Spleen (tissue), 11 donors: ENCODE results near the gene IPO4. TPM values are rescaled to one million over a fixed set of nuclear protein-coding genes. Genes with fewer than 3 reads are reported as not detected.
A peak's percentile ranks its signal among the peaks of the same experiment; 100 is the strongest.
"Not testable (repeated sequence)": the region's sequence is repeated elsewhere in the genome, so short reads cannot be mapped to it uniquely, and the experiment has no call there.

Experiments used
- DNase-seq: peaks from one replicate; pipeline ENCODE4 v3.0.0-alpha.2; 2020
- H3K27ac ChIP-seq, 8 donors: fragments of 200-600 bp; sonication (generic) in 7 of 8; 1 replicate in 4 of 8; 2 replicates in 4 of 8; pipeline versions ENCODE4 v1.5.0 to v1.8.0; 2016 to 2021; ENCODE audit warnings: inconsistent platforms in 4 of 8, mild to moderate bottlenecking in 4 of 8, moderate library complexity in 1 of 8
- H3K27me3 ChIP-seq, 7 donors: fragments of 200-600 bp; sonication (generic) in 6 of 7; replicated peaks in 1 of 7; 1 replicate in 4 of 7; 2 replicates in 3 of 7; pipeline versions ENCODE4 v1.5.0 to v1.8.0; 2016 to 2021; ENCODE audit warnings: inconsistent platforms in 3 of 7, mild to moderate bottlenecking in 1 of 7
- H3K36me3 ChIP-seq, 6 donors: fragments of 200-600 bp; sonication (generic) in 5 of 6; 1 replicate in 4 of 6; 2 replicates in 2 of 6; pipeline versions ENCODE4 v1.5.0 to v1.8.0; 2016 to 2021; ENCODE audit warnings: inconsistent platforms in 2 of 6
- H3K4me1 ChIP-seq, 6 donors: fragments of 200-600 bp; sonication (generic) in 5 of 6; 1 replicate in 3 of 6; 2 replicates in 3 of 6; pipeline versions ENCODE4 v1.5.0 to v1.8.0; 2016 to 2021; ENCODE audit warnings: inconsistent platforms in 3 of 6
- H3K4me3 ChIP-seq, 8 donors: fragments of 200-600 bp; sonication (generic) in 7 of 8; 1 replicate in 4 of 8; 2 replicates in 4 of 8; pipeline versions ENCODE4 v1.5.0 to v1.8.0; 2016 to 2021; ENCODE audit warnings: inconsistent platforms in 4 of 8, mild to moderate bottlenecking in 4 of 8, moderate library complexity in 2 of 8
- H3K9me3 ChIP-seq, 8 donors: fragments of 200-600 bp; sonication (generic) in 7 of 8; 1 replicate in 4 of 8; 2 replicates in 4 of 8; pipeline versions ENCODE4 v1.5.0 to v1.8.0; 2016 to 2021; ENCODE audit warnings: inconsistent platforms in 4 of 8
- CTCF ChIP-seq, 11 experiments: fragments of 200-600 bp in 7 of 11; fragments of 450-650 bp in 4 of 11; sonication (generic) in 4 of 11; IDR thresholded peaks in 8 of 11; conservative IDR thresholded peaks in 3 of 11; 1 replicate in 7 of 11; 2 replicates in 4 of 11; pipeline versions ENCODE4 v1.4.0 to v1.8.0; 2016 to 2021; ENCODE audit warnings: antibody characterized with exemption in 11 of 11, inconsistent platforms in 4 of 11, mild to moderate bottlenecking in 1 of 11
- POLR2A ChIP-seq, 3 donors: fragments of 450-650 bp; IDR thresholded peaks; one replicate each; pipeline ENCODE4 v1.5.1; 2017; ENCODE audit warnings: antibody characterized with exemption in 3 of 3, mild to moderate bottlenecking in 1 of 3
- POLR2AphosphoS5 ChIP-seq, 3 donors: sonication (generic); formaldehyde crosslinking; IDR thresholded peaks; one replicate each; pipeline ENCODE4 v1.5.1; 2017; ENCODE audit warnings: antibody characterized with exemption in 3 of 3
- WGBS, 5 donors: extraction: QIAGEN DNeasy Blood & Tissue Kit in 3 of 5; methylation state at CpG; one replicate each; pipeline versions ENCODE4 v1.1.5 to v1.1.7; 2013 to 2018; 5-methylcytosine and 5-hydroxymethylcytosine counted together
- intact Hi-C: fragments of 100-400 bp; cut with DNase I; formaldehyde crosslinking; loops from one replicate; pipeline ENCODE4 v1.15.0; 2023; ENCODE audit warnings: low total_unique reads
- polyA plus RNA-seq, 3 donors: library from polyadenylated mRNA; stranded (reverse); fragments of 200-250 nt; gene quantifications; one replicate each; pipeline ENCODE4 v1.2.1, GENCODE V29; 2013
- total RNA-seq, 7 donors: library from RNA; depleted of rRNA in 3 of 7; stranded (reverse); fragments of >200 nt in 3 of 7; fragmentation: NEBNext Ultra II Directional in 4 of 7; extraction: Animal tissue kit (Norgen Biotek cat#: 25700) in 4 of 7; gene quantifications; one replicate each; pipeline versions ENCODE4 v1.1.0 to v1.2.1, GENCODE V29; 2016 to 2021
- donor health status: healthy with polysubstance abuse.
- donor health status: DM: no; HTN: no; CAD: no; lungs with moderate emphysema.
- donor health status: DM: no; HTN: no; CAD: no.
- donor health status: Bipolar disorder and iron deficiency.
- donor health status: healthy.
- donor health status: DM: no; HTN: no; CAD: no.
- donor health status: DM: yes; HTN: yes; CAD: no.

Gene IPO4
- total and polyA plus RNA-seq, 10 donors = 10.0 to 49.7 (median 21.5) TPM

GRCh38 chr14:24219080-24219479 is 30.5 kb upstream of the IPO4 start:
- TF ChIP-seq POLR2A (IDR thresholded peaks at IDR 0.05) = no peak
- no peak for TF ChIP-seq POLR2AphosphoS5 (IDR thresholded peaks at IDR 0.05)
- no peak for TF ChIP-seq CTCF (IDR thresholded peaks at IDR 0.05 in 8 of 11, conservative IDR thresholded peaks at IDR 0.05 in 3 of 11)
- Histone ChIP-seq H3K9me3 (no peaks in the 10 kb centered on the region), H3K4me1 (peaks cover 12 to 26% (median 22%) of the 10 kb centered on the region in 6 donors), H3K27me3 (no peaks in the 10 kb centered on the region), H3K27ac (no peak overlapping the region), H3K4me3 (no peak overlapping the region), H3K36me3 (peaks cover 0 to 27% (median 7%) of the 10 kb centered on the region in 6 donors)
- 88 to 96% (median 95%) methylated on average over 4 of the region's 4 CpGs for WGBS, 5 donors
- no peak for DNase-seq
- intact Hi-C loops = no loop called here

GRCh38 chr14:24216876-24217275 is 28.3 kb upstream of the IPO4 start:
- Histone ChIP-seq H3K36me3 (peaks cover 0 to 29% (median 7%) of the 10 kb centered on the region in 6 donors), H3K27ac (peak overlapping the region in 3 of 8 donors; percentile 98 to 99 (median 98)), H3K4me1 (peaks cover 22 to 43% (median 38%) of the 10 kb centered on the region in 6 donors)
- H3K9me3 ChIP-seq, H3K27me3 ChIP-seq, DNase-seq, intact Hi-C loops, H3K4me3 ChIP-seq: not testable (repeated sequence)
- 84 to 100% (median 96%) methylated on average over 1 of the region's 1 CpG for WGBS, 5 donors

- Histone ChIP-seq H3K9me3 (no peaks in the 10 kb centered on the region), H3K27me3 (no peaks in the 10 kb centered on the region), H3K4me1 (peaks cover 24 to 48% (median 43%) of the 10 kb centered on the region in 6 donors), H3K36me3 (peaks cover 0 to 34% (median 10%) of the 10 kb centered on the region in 6 donors), H3K4me3 (peak overlapping the region in 2 of 8 donors; percentile 69 to 96), H3K27ac (peak overlapping the region; percentile 91 to 99 (median 96))
- no peak for TF ChIP-seq POLR2A (IDR thresholded peaks at IDR 0.05)
- no peak for TF ChIP-seq POLR2AphosphoS5 (IDR thresholded peaks at IDR 0.05)
- TF ChIP-seq CTCF (IDR thresholded peaks at IDR 0.05 in 8 of 11, conservative IDR thresholded peaks at IDR 0.05 in 3 of 11) = no peak
- intact Hi-C loops = no loop called here
- WGBS, 5 donors = 83 to 92% (median 88%) methylated on average over 2 of the region's 2 CpGs
- no peak for DNase-seq
These were observed 27.7 kb upstream of the IPO4 start for GRCh38 chr14:24216345-24216699.

- H3K27me3 ChIP-seq = no peaks in the 10 kb centered on the region
- no peaks in the 10 kb centered on the region for H3K9me3 ChIP-seq
- intact Hi-C loops = no loop called here
- peaks cover 0 to 40% (median 15%) of the 10 kb centered on the region in 6 donors for H3K36me3 ChIP-seq
- H3K27ac ChIP-seq = peak within 1 kb of the TSS; percentile 91 to 99 (median 96)
- DNase-seq = peak; percentile 97
- peak within 1 kb of the TSS; percentile 60 to 96 (median 77) for H3K4me3 ChIP-seq
- TF ChIP-seq POLR2A (IDR thresholded peaks at IDR 0.05) = peak in 2 of 3 donors; percentile 19 to 77
- peak; percentile 96 to 97 (median 97) for TF ChIP-seq POLR2AphosphoS5 (IDR thresholded peaks at IDR 0.05)
- peak in 10 of 11 experiments; percentile 38 to 79 (median 73) for TF ChIP-seq CTCF (IDR thresholded peaks at IDR 0.05 in 8 of 11, conservative IDR thresholded peaks at IDR 0.05 in 3 of 11)
- peaks cover 24 to 54% (median 48%) of the 10 kb centered on the region in 6 donors for H3K4me1 ChIP-seq
- 0 to 1% (median 0%) methylated on average over 32 to 40 of the region's 40 CpGs for WGBS, 5 donors
These were observed 27.1 kb upstream of the IPO4 start, which contains the start of gene MDP1 for GRCh38 chr14:24215495-24216344. MDP1 (minus strand) TSS chr14:24216066; CDS start chr14:24215955, 111 bp downstream.
